Ovary (tissue), 3 donors: ENCODE results near the gene ATG9B.

Source experiments
- EP300 ChIP-seq: sonication (generic); formaldehyde crosslinking; IDR thresholded peaks from one replicate; pipeline ENCODE4 v1.6.1; 2017; ENCODE audit warnings: antibody characterized with exemption
- POLR2A ChIP-seq: fragments of 450-650 bp; IDR thresholded peaks from one replicate; pipeline ENCODE4 v1.6.1; 2017; ENCODE audit warnings: antibody characterized with exemption, mild to moderate bottlenecking, moderate library complexity
- TF ChIP-seq, protein P1 (sequence below), 3 donors: fragments of 450-650 bp in 2 of 3; fragments of 200-600 bp in 1 of 3; IDR thresholded peaks; one replicate each; pipeline versions ENCODE4 v1.5.1 to v1.8.0; 2016 to 2022; ENCODE audit warnings: antibody characterized with exemption in 3 of 3, mild to moderate bottlenecking in 1 of 3
- donor health status: DM: no; HTN: no; CAD: no.

- no peak for TF ChIP-seq POLR2A
- TF ChIP-seq, protein P1, sequence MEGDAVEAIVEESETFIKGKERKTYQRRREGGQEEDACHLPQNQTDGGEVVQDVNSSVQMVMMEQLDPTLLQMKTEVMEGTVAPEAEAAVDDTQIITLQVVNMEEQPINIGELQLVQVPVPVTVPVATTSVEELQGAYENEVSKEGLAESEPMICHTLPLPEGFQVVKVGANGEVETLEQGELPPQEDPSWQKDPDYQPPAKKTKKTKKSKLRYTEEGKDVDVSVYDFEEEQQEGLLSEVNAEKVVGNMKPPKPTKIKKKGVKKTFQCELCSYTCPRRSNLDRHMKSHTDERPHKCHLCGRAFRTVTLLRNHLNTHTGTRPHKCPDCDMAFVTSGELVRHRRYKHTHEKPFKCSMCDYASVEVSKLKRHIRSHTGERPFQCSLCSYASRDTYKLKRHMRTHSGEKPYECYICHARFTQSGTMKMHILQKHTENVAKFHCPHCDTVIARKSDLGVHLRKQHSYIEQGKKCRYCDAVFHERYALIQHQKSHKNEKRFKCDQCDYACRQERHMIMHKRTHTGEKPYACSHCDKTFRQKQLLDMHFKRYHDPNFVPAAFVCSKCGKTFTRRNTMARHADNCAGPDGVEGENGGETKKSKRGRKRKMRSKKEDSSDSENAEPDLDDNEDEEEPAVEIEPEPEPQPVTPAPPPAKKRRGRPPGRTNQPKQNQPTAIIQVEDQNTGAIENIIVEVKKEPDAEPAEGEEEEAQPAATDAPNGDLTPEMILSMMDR (IDR thresholded peaks at IDR 0.05) = no peak
- TF ChIP-seq EP300 = no peak
These were observed 58.3 kb downstream of the ATG9B start for GRCh38 chr7:150966002-150966401.
